Ramos (cell line): Measurements from ENCODE around the gene NUBP2.

Experiments used
- in situ Hi-C: fragments of 300-500 bp; cut with MboI; formaldehyde crosslinking; loops from one replicate; pipeline ENCODE4 v1.14.3; 2022; ENCODE audit warnings: low sequenced_read_pairs; ENCODE audit not compliant: unreplicated experiment

NUBP2 gene

DNA sequence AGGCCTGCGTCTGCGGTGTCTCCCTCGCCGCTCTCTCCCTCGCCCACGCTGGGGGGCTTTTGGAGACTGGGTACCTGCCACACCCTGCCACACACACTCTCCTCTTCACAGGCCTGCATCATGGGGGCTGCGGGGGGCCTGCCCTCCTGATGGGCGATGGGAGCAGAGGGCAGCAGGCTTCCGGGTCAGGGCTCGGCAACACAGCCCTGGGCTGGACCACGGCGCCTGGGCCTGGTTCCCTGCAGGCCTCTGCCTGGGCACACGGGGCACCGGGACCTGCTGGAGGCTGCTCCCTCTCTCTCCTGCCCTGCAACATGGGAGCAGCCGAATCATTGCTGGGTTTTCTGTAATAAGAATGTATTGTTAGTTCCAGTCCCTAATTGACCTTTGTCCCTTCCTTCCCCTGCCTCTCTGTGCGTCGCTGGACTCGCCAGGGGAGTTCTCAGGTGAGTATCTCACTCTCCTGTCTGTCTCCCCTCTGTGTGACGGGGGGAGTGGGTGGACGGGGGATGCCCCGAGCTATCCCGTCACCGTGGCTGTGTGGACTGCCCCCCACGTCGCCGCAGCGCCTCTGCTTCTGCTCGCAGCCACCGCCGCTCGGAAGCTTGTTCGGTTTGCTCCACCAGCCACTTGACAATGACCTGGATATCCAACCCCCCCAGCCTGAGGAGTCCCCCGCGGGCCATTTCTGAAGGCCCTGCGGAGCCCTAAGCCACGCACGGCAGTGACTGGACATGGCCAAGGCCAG is 24.9 kb upstream of the NUBP2 start:
- in situ Hi-C loops, result no loop called here

DNA sequence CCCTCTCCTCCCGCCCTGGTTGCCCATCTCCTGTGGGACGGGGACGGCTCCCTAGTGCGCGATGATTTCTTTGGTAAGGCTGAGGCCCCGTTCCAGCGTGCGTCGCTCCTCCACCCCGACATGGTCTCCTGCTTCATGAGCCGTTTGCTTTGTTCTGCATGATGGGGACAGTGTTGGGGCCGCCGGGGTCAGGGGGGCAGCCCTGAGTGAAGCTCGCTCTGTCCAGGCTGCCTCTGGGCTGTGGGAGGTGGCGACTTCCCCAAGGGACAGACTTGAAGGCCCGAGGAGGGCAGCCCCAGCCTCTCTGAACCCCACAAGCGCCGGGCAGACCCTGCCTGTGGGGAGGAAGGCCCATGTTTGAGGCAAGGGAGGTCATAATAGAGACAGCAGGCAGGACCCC is 23.8 kb upstream of the NUBP2 start:
- in situ Hi-C loops, result no loop called here

DNA sequence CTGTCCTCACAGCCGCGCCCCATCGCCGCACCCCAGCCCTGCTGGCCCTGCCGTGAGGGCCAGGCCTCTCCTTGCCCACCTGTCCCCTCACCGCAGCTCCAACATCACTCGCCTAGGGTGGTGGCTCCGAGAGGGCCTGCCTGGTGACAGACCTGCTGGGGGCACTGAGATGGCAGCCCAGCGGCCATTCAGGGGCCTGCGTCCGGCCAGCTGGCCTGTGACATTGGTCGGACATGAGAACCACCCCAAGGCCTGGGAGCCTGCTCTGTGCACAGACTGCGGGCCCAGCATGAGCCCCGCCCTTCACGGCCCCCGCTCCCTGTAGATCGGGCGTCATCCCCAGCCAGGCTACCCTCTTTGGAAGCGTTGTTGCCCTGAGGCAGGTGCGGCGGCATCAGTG is 23.2 kb upstream of the NUBP2 start:
- in situ Hi-C loops, result no loop called here

DNA sequence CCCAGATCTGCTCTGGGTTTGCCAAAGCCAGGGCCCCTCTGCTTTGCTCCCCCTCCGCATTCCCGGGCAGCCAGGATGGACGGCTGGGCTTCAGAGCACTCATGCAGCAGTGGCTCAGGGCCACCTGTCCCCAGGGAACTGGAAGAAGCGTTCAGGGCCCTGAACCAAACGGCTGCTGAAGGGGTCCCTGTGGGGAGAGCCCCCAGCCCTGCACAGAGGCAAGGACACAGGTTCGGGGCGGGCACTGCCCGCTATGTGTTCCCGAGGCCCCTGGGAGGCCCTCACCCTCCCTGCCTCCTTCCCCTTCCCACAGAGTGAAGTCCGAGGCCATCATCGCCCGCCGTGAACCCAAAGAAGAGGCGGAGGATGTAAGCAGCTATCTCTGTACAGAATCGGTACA is 21.8 kb upstream of the NUBP2 start:
- in situ Hi-C loops, result loop anchor here (5.0 kb wide), 1 partner anchor 49 kb away; no protein-coding TSS in a partner anchor

DNA sequence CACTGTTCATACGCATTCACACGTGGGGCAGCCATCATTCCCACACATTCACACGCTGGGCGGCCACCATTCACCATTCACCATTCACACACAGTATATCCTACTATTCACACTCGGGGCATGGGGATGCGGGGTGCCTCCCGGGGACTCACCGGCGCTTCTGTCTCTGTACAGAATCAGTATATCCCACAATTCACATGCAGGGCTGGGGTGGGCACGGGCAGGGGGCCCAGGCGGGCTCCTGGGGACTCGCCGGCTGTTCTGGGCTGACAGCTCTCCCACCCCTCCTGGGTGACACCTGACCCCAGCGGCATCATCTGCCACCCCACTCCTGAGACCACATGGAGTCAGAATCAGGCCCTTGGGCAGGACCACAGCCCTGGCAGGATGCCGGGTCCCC is 21.0 kb upstream of the NUBP2 start:
- in situ Hi-C loops, result loop anchor here (5.0 kb wide), 1 partner anchor 49 kb away; no protein-coding TSS in a partner anchor

DNA sequence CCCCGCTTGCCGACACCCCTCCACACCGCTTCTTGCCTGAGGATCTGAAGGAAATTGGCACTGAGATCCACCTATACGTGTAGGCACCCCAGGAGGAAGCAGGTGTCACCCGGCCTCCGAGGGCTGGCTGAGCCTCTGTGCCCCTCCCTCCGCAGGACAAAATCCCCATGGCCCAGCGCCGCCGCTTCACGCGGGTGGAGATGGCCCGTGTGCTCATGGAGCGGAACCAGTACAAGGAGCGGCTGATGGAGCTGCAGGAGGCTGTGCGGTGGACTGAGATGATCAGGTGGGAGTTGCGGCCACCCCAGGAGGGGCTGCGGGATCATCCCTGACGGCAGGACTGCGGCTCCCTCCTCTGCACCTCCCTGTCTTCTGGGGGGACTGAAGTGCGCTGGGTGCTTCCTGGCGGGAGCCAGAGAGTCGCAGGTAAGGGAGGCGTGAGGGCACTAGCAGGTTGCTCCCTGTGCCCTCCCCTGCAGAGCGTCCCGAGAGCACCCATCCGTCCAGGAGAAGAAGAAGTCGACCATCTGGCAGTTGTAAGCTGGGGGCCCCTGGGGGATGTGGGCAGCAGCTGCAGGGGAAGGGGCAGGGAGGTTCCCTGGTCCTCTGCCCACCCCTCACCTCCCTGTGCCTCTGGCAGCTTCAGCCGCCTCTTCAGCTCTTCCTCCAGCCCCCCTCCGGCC is 20.4 kb upstream of the NUBP2 start:
- in situ Hi-C loops, result loop anchor here (5.0 kb wide), 1 partner anchor 50 kb away; no protein-coding TSS in a partner anchor

DNA sequence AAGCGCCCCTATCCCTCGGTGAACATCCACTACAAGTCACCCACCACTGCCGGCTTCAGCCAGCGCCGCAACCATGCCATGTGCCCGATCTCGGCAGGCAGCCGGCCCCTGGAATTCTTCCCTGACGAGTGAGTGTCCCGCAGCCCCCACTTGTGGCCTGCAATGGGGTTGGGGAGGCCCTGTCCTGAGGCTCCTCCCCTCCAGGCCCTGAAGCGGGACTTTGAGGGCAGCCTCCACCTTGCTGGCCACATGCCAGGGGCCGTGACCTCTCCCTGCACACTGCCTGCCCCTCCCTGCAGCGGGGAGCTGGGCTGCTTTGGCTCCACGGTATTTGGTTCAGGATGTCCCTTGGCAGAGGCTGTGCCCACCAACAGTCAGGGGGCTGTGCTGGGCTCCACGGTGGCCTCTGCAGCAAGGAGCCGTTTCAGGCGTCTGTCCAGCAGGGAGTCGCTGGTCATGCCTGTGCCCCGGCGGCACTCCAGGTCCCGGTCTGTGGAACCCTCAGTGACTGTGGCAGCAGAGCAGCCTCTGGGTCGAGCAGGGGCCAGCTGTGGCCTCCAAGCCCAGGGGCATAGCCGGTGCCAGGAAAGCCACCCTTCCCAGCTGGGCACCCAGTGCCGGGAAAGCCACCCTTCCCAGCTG is 19.8 kb upstream of the NUBP2 start:
- in situ Hi-C loops, result loop anchor here (5.0 kb wide), 1 partner anchor 51 kb away; no protein-coding TSS in a partner anchor

DNA sequence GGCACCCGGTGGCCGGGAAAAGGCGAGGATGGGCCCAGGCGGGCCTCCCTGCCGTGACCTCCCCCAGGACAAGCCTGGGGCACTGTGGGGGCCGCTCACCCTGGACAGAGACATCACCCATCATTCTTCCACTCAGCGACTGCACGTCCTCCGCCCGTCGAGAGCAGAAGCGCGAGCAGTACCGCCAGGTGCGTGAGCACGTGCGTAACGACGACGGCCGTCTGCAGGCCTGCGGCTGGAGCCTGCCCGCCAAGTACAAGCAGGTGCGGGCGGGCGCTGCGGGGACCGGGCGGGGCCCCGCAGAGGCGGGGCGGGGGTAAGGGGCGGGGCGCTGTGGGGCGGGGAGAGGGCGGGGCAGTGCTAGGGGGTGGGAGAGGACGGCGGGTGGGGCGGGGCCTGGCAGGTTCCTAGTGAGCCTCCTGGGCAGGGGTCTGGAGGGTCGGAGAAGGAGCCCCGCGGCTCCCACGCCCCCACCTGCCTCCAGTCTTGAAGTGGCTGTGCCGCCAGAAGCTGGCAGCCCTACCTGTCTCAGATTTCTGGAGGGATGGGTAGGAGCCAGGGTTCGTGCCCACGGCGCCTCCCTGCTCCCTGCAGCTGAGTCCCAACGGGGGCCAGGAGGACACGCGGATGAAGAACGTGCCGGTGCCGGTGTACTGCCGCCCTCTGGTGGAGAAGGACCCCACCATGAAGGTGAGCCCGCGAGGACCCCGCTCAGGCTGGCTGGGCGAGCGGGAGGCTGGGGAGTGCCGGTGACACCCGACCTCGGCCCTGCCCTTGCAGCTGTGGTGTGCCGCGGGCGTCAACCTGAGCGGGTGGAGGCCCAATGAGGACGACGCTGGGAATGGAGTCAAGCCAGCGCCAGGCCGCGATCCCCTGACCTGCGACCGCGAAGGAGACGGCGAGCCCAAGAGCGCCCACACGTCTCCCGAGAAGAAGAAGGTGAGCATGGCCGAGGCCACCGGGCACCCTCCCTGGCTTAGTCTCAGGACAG is 18.9 kb upstream of the NUBP2 start:
- in situ Hi-C loops, result loop anchor here (5.0 kb wide), 1 partner anchor 52 kb away; no protein-coding TSS in a partner anchor

DNA sequence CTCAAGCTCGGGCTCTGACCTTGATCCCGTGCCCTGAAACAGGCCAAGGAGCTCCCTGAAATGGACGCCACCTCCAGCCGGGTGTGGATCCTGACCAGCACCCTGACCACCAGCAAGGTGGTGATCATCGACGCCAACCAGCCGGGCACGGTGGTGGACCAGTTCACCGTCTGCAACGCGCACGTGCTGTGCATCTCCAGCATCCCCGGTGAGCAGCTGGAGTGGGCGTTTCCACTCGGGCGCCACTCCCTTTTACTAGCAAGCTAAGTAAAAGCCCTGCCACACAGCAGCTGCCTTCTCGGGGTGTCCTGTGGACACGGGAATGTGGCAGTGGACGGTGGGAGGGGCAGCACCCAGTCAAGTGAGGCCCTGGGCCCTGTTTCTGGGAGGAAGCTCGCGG is 17.8 kb upstream of the NUBP2 start:
- in situ Hi-C loops, result loop anchor here (5.0 kb wide), 1 partner anchor 53 kb away; no protein-coding TSS in a partner anchor

DNA sequence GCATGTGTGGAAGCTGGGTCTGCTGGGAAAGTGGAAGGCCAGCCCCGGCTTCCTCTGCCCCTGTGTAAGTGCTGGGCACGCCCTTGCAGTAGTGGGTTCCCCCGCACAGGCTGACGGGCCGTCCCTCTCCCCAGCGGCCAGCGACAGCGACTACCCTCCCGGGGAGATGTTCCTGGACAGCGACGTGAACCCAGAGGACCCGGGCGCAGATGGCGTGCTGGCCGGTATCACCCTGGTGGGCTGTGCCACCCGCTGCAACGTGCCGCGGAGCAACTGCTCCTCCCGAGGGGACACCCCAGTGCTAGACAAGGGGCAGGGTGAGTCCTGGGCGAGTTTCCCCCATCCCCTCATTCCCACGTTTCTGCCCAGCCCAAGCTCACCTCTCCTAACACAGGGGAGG is 16.9 kb upstream of the NUBP2 start:
- in situ Hi-C loops, result no loop called here

DNA sequence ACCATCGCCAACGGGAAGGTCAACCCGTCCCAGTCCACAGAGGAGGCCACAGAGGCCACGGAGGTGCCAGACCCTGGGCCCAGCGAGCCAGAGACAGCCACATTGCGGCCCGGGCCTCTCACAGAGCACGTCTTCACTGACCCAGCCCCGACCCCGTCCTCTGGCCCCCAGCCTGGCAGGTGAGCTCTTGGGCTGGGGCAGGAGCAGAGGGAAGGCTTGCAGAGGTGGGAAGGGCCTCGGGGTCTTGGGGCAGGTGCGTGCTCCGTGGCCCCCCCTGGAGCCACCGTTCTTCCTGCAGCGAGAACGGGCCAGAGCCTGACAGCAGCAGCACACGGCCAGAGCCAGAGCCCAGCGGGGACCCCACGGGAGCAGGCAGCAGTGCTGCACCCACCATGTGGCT is 16.5 kb upstream of the NUBP2 start:
- in situ Hi-C loops, result no loop called here

DNA sequence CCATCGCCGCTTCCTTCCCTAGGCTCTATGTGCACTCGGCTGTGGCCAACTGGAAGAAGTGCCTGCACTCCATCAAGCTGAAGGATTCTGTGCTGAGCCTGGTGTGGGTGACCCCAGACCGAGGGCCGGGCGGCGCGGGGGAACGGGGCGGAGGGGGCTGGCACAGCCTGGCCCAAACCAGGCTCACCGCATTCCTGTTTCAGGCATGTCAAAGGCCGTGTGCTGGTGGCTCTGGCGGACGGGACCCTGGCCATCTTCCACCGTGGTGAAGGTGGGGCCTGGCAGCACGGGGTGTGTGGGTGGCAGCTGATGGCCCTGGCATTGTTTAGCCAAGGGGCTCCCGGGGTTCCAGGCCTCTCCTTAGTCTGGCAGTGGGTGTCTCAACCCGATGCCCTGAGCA is 16.1 kb upstream of the NUBP2 start:
- in situ Hi-C loops, result no loop called here

DNA sequence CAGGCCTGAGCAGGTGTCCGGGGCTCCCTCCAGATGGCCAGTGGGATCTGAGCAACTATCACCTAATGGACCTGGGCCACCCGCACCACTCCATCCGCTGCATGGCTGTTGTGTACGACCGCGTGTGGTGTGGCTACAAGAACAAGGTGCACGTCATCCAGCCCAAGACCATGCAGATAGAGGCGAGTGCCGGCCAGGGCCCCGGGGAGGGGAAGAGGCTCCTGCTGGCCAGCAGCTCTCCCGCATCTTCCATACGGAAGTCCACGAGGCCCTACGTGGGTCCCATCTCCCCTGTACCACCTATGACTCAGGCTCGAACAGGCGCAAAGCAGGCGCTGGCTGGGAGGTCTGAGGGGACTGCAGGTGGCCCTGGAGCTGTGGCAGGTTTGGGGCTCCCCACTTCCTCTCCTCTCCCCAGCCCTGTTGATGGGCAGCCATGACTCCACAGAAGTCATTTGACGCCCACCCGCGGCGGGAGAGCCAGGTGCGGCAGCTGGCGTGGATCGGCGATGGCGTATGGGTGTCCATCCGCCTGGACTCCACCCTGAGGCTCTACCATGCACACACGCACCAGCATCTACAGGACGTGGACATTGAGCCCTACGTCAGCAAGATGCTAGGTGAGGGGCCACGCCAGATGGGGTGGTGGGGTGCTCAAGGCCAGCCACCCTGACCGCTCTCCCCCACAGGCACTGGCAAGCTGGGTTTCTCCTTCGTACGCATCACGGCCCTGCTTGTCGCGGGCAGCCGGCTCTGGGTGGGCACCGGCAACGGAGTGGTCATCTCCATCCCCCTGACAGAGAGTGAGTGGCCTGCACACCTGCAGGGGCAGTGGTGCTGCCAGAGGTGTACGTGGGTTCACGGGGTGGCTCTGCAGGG is 15.4 kb upstream of the NUBP2 start:
- in situ Hi-C loops, result no loop called here

DNA sequence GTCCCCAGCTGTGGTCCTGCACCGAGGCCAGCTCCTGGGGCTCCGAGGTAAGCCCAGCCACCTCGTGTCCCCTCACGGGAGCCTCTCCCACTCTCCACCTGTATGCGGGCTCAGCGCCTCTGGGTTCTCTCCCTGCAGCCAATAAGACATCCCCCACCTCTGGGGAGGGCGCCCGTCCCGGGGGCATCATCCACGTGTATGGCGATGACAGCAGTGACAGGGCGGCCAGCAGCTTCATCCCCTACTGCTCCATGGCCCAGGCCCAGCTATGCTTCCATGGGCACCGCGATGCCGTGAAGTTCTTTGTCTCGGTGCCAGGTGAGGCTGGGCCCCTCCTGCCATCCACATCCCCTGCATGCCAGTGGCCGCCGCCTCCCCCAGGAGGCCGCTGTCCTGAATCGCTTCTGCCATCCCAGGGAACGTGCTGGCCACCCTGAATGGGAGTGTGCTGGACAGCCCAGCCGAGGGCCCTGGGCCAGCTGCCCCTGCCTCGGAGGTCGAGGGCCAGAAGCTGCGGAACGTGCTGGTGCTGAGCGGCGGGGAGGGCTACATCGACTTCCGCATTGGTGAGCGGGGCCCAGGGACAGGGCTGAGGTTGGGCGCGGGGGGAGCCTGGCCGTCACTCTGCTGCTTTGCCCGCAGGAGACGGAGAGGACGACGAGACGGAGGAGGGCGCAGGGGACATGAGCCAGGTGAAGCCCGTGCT is 14.5 kb upstream of the NUBP2 start:
- in situ Hi-C loops, result no loop called here

DNA sequence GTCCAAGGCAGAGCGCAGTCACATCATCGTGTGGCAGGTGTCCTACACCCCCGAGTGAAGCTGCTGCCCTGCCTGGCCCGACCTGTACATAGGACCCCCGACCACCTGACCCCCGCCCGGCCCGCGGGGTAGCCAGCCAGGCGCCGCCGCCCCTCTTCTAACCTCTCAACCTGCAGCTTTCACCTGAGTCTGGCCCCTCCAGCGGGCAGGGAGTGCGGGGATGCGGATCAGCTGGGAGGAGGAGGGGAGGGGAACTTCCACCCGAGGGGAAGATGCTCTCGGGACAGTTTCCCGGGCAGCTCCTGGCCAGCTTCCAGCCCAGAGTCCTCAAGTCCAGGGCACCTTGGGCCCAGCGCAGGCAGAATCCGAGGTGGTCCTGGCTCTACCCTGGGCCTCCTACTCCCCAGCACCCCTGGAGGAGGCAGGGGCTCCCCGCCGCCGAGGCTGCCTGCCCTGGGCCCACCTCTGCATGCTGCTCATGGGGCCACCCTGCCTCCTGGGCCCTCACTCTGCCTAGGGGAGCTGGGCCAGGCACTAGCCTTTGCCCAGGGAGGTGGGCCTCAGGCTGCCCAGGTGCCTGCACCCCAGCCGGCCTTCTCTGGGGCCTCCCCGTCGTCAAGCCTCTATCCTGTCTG is 13.9 kb upstream of the NUBP2 start:
- in situ Hi-C loops, result no loop called here

DNA sequence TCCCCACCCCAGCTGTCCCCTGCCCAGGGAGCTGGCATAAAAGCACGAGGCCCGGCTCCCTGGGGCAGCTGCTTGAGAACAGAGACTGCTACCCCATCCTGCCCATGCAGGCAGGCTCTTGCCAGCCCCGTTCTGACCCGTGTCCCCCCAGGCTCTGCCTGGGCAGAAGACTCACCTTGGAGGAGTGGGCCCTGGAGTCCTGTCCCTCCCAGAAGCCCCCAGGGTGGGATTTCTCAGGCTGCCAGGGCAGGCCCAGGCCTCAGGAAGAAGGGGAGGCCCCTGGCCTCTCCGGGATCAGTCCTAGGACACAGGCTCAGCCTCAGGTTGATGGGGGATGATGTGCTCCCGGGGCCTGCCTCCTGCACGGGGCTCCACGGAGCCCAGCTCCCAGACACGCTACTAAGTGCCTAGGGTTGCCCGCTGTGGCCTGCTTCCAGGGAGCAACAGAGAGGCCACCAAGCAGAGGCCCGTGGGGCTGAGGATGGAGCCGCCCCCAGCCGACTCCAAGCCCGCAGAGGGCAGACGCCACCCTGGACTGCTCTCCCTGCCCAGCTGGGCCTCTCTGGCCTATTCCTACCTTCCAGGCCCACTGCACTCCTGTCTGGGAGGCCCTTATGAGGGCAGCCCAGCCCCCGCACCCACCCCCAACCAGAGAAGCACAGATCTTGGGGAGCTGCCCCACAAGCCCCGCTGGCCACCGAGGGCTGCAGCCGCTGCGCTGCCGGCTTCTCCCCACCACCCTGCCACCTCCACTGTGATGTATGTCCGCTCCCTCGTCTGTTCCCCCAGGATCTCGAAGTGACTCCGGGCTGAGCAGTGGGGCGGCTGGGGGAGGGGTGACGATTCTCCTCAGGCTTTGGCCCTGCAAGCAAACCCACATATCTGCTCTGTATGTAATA is 13.1 kb upstream of the NUBP2 start:
- in situ Hi-C loops, result no loop called here
